DND-41 (cell line): ENCODE results near the gene CFAP157.
A peak's percentile ranks its signal among the peaks of the same experiment; 100 is the strongest.

ENCODE experiments used
- ATAC-seq: fragments of 200-7000 bp; cut with Tn5 transposase; 3 replicates; pipeline ENCODE4 v1.9.1; 2021; ENCODE audit warnings: low read depth; ENCODE audit not compliant: insufficient read depth
- DNase-seq: peaks from one replicate; pipeline ENCODE4 v3.0.0-alpha.2; 2020
- H2AFZ ChIP-seq: 2 replicates; pipeline ENCODE4 v1.6.0; 2012; ENCODE audit warnings: low read depth, low read length
- H3K27ac ChIP-seq: 2 replicates; pipeline ENCODE4 v1.5.1; 2012; ENCODE audit warnings: low read length, inconsistent platforms
- H3K27me3 ChIP-seq: fragments of 200-600 bp; sonication (generic); 2 replicates; pipeline ENCODE4 v1.6.0; 2012; ENCODE audit warnings: low read length, mild to moderate bottlenecking, inconsistent platforms; ENCODE audit not compliant: insufficient read depth, poor library complexity
- H3K36me3 ChIP-seq: 2 replicates; pipeline ENCODE4 v1.5.1; 2012; ENCODE audit warnings: low read length, inconsistent platforms; ENCODE audit not compliant: insufficient read depth
- H3K4me1 ChIP-seq: 2 replicates; pipeline ENCODE4 v1.5.1; 2012; ENCODE audit warnings: mild to moderate bottlenecking, low read length; ENCODE audit not compliant: insufficient read depth
- H3K4me2 ChIP-seq: 2 replicates; pipeline ENCODE4 v1.6.0; 2012; ENCODE audit warnings: mild to moderate bottlenecking, moderate library complexity, low read length, inconsistent platforms; ENCODE audit not compliant: insufficient read depth
- H3K4me3 ChIP-seq, 2 experiments: fragments of 200-600 bp in 1 of 2; shearing (Covaris generic) in 1 of 2; 2 replicates each; pipeline ENCODE4 v1.5.1; 2012 to 2016; ENCODE audit warnings: inconsistent platforms in 2 of 2, low read length in 2 of 2, mild to moderate bottlenecking in 2 of 2, low read depth in 1 of 2, moderate library complexity in 1 of 2
- H3K79me2 ChIP-seq: 2 replicates; pipeline ENCODE4 v1.6.0; 2012; ENCODE audit warnings: low read length, inconsistent platforms; ENCODE audit not compliant: insufficient read depth
- H3K9ac ChIP-seq: 2 replicates; pipeline ENCODE4 v1.6.0; 2012; ENCODE audit warnings: low read depth, mild to moderate bottlenecking, inconsistent platforms, low read length, moderate library complexity
- H3K9me3 ChIP-seq: 2 replicates; pipeline ENCODE4 v1.5.1; 2012; ENCODE audit warnings: low read length, moderate library complexity, mild to moderate bottlenecking, inconsistent platforms; ENCODE audit not compliant: insufficient read depth, severe bottlenecking
- H4K20me1 ChIP-seq: 2 replicates; pipeline ENCODE4 v1.6.0; 2012; ENCODE audit warnings: low read length; ENCODE audit not compliant: insufficient read depth
- EZH2 ChIP-seq: IDR thresholded peaks from 3 replicates; pipeline ENCODE4 v1.6.1; 2012; ENCODE audit warnings: borderline replicate concordance, low read depth, mild to moderate bottlenecking, moderate library complexity, low read length, inconsistent platforms; ENCODE audit not compliant: severe bottlenecking
- TF ChIP-seq, protein P1 (sequence below): IDR thresholded peaks from 2 replicates; pipeline ENCODE4 v1.5.1; 2012; ENCODE audit warnings: borderline replicate concordance, low read length, moderate library complexity, mild to moderate bottlenecking; ENCODE audit not compliant: poor library complexity, severe bottlenecking; ENCODE audit errors: extremely low read depth

Gene CFAP157

DNA sequence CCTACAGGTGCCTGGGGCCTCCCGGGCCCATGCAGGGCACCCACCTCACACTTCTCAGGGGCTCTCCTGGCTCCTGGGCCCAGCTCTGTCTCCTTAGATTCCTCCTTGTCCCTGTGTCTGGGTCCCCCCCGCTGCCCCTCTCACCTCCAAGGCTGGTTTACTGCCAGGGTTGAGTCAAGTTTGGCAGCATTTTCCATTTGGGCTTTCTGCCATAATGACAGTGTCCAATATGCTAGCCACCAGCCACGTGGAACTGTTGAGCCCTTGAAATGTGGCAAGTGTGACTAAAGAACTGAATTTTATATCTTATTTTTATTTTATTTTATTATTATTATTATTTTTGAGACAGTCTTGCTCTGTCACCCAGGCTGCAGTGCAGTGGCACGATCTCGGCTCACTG lies 11.0 kb downstream of the CFAP157 start:
- no peak overlapping the region for H2AFZ ChIP-seq
- no peaks in the 10 kb centered on the region for H3K36me3 ChIP-seq
- no peaks in the 10 kb centered on the region for H3K79me2 ChIP-seq
- peaks cover 42% of the 10 kb centered on the region for H3K4me1 ChIP-seq
- no peaks in the 10 kb centered on the region; the same call in 1 of the 2 replicates for H4K20me1 ChIP-seq
- H3K4me3 ChIP-seq: no peak overlapping the region
- TF ChIP-seq, protein P1, sequence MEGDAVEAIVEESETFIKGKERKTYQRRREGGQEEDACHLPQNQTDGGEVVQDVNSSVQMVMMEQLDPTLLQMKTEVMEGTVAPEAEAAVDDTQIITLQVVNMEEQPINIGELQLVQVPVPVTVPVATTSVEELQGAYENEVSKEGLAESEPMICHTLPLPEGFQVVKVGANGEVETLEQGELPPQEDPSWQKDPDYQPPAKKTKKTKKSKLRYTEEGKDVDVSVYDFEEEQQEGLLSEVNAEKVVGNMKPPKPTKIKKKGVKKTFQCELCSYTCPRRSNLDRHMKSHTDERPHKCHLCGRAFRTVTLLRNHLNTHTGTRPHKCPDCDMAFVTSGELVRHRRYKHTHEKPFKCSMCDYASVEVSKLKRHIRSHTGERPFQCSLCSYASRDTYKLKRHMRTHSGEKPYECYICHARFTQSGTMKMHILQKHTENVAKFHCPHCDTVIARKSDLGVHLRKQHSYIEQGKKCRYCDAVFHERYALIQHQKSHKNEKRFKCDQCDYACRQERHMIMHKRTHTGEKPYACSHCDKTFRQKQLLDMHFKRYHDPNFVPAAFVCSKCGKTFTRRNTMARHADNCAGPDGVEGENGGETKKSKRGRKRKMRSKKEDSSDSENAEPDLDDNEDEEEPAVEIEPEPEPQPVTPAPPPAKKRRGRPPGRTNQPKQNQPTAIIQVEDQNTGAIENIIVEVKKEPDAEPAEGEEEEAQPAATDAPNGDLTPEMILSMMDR: no peak
- TF ChIP-seq EZH2: no peak
- no peak for DNase-seq
- H3K9me3 ChIP-seq: no peaks in the 10 kb centered on the region
- ATAC-seq: no peak
- no peak overlapping the region for H3K27ac ChIP-seq
- H3K9ac ChIP-seq: no peak overlapping the region
- H3K4me2 ChIP-seq: no peak overlapping the region
- H3K27me3 ChIP-seq: no peaks in the 10 kb centered on the region

DNA sequence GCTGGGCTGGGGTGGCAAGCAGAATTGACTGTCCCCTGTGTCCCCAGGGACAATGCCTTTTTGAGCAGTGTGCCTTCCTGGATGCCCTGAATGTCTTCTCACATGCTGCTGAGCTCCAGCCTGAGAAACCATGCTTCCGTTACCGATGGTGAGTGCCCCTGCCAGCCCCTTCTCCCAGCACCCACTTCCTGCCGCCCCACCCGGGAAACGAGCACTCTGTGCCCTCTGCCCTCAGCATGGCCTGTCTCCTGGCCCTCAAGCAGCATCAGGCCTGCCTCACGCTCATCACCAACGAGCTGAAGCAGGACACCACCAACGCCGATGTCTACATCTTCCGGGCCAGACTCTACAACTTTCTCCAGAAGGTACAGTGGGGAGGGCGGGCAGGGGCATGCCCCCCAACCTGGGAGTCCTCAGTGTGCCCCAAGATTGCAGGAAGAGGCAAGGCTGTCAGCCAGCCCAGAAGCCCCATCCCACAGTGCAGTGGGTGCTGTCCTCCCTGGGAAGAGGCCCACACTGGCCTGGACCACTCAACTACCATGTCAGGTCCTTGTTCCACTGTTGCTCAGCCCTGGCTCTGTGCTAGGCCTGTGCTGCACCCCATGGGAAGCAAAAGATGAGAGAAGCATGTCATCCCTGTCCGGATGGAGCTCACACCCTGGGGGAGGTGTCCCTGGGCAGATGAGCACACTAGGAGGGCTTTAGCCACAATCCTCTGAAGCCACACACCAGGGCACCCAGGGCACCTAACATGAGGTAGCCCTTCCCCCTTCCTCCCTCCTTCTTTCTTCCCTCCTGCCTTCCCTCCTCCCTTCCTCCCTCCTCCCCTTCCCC lies 13.5 kb downstream of the CFAP157 start:
- ATAC-seq (peak; percentile 60), DNase-seq (peak; percentile 77)
- no peaks in the 10 kb centered on the region for H3K79me2 ChIP-seq
- no peak overlapping the region for H3K4me3 ChIP-seq
- peak overlapping the region; percentile 11; the same call in 1 of the 2 replicates for H3K4me2 ChIP-seq
- H4K20me1 ChIP-seq: no peaks in the 10 kb centered on the region
- peak overlapping the region; percentile 78 for H3K27ac ChIP-seq
- TF ChIP-seq EZH2: no peak
- TF ChIP-seq, protein P1: no peak
- H3K27me3 ChIP-seq: no peaks in the 10 kb centered on the region
- H3K4me1 ChIP-seq: peaks cover 30% of the 10 kb centered on the region
- H3K36me3 ChIP-seq: no peaks in the 10 kb centered on the region
- 0 out of 2 replicates have a peak overlapping the region, but pooled peaks have one; percentile 0 for H2AFZ ChIP-seq
- H3K9me3 ChIP-seq: no peaks in the 10 kb centered on the region
- peak overlapping the region; percentile 34 for H3K9ac ChIP-seq

DNA sequence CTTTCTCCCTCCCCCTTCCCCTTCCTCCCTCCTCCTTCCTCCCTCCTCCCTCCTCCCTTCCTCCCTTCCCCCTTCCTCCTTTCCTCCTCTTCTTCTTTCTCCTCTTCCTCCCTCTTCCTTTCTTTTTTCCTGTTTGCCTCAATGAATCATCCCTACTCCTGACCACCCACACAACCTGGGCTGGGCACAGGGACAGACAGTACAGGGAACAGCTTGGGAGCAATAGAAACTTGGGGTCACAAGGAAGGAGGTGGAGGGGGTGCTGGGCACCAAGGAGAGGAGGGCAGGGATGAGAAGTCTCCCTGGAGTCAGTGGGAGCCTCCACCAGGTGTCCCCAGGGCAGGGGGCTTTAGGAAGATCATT lies 14.1 kb downstream of the CFAP157 start:
- no peaks in the 10 kb centered on the region for H4K20me1 ChIP-seq
- H3K27ac ChIP-seq: no peak overlapping the region
- no peaks in the 10 kb centered on the region for H3K36me3 ChIP-seq
- no peaks in the 10 kb centered on the region for H3K9me3 ChIP-seq
- H3K4me1 ChIP-seq: peaks cover 29% of the 10 kb centered on the region
- no peaks in the 10 kb centered on the region for H3K27me3 ChIP-seq
- H3K4me3 ChIP-seq: no peak overlapping the region
- no peak overlapping the region for H2AFZ ChIP-seq
- DNase-seq (no peak), ATAC-seq (no peak)
- H3K79me2 ChIP-seq: no peaks in the 10 kb centered on the region
- H3K9ac ChIP-seq: no peak overlapping the region
- TF ChIP-seq, protein P1: no peak
- no peak for TF ChIP-seq EZH2
- no peak overlapping the region for H3K4me2 ChIP-seq
